ENCODE results near the gene BRS3.

DNA sequence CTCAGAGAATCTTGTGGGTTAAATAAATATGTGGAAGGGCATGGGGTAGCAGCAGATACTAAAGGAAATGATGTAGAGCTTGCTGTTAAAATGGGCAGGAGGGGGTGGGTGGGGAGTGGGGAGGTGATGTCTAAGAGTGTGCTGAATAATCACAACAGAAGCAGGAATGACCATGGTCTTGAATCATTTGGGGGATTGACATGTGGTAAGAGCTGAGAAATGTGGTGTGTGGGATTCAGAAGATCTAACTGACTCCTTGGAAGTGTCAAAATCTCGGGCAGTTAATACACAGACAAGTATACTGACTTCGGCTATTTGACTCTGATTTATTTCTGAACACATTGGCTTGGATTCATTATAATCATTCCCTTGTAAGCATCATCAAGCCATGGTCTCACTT, 51.1 kb downstream of the BRS3 start:
- TF ChIP-seq EZH2 (IDR thresholded peaks at IDR 0.05) (no peak), CTCF (IDR thresholded peaks at IDR 0.05) (no peak), EZH2phosphoT487 (IDR thresholded peaks at IDR 0.05) (no peak)

Measured in neural progenitor cell (in vitro differentiated cells).